Skeletal muscle satellite cell (primary cell): ENCODE measurements around the gene TOP2B.

Experiments used
- H3K27me3 ChIP-seq: 2 replicates; pipeline ENCODE4 v1.7.0; 2013; ENCODE audit warnings: low read length; ENCODE audit not compliant: control insufficient read depth, insufficient read depth
- H3K36me3 ChIP-seq: 2 replicates; pipeline ENCODE4 v1.7.0; 2013; ENCODE audit warnings: mild to moderate bottlenecking, control low read depth, low read length; ENCODE audit not compliant: insufficient read depth
- H3K4me1 ChIP-seq: 2 replicates; pipeline ENCODE4 v1.7.0; 2013; ENCODE audit warnings: low read length; ENCODE audit not compliant: control insufficient read depth, insufficient read depth
- H3K4me2 ChIP-seq: 2 replicates; pipeline ENCODE4 v1.7.0; 2013; ENCODE audit warnings: mild to moderate bottlenecking, low read length
- H3K4me3 ChIP-seq: 2 replicates; pipeline ENCODE4 v1.7.0; 2013; ENCODE audit warnings: low read length
- H3K9ac ChIP-seq: 2 replicates; pipeline ENCODE4 v1.7.0; 2013; ENCODE audit warnings: mild to moderate bottlenecking, low read depth, low read length, moderate library complexity
- H3K9me3 ChIP-seq: replicated peaks from 2 replicates; pipeline ENCODE4 v1.7.0; 2013; ENCODE audit warnings: mild to moderate bottlenecking, control low read depth, low read length

TOP2B gene

GRCh38 chr3:25665315-25666280, 891 bp upstream of the TOP2B start:
- Histone ChIP-seq H3K9ac (peak overlapping the region; percentile 95), H3K27me3 (no peaks in the 10 kb centered on the region), H3K36me3 (no peaks in the 10 kb centered on the region), H3K4me2 (peak overlapping the region; percentile 84), H3K4me1 (peaks cover 24% of the 10 kb centered on the region), H3K9me3 (no peaks in the 10 kb centered on the region), H3K4me3 (peak overlapping the region; percentile 76)

- no peaks in the 10 kb centered on the region for H3K9me3 ChIP-seq
- peaks cover 24% of the 10 kb centered on the region for H3K4me1 ChIP-seq
- no peaks in the 10 kb centered on the region for H3K36me3 ChIP-seq
- H3K9ac ChIP-seq = peak overlapping the region; percentile 95
- peak overlapping the region; percentile 76 for H3K4me3 ChIP-seq
- no peaks in the 10 kb centered on the region for H3K27me3 ChIP-seq
- H3K4me2 ChIP-seq = peak overlapping the region; percentile 87
Observed at GRCh38 chr3:25663869-25664811, 567 bp downstream of the TOP2B start.

GRCh38 chr3:25663347-25663868, 1.3 kb downstream of the TOP2B start:
- Histone ChIP-seq H3K4me2 (peak overlapping the region; percentile 87), H3K4me1 (peaks cover 24% of the 10 kb centered on the region), H3K27me3 (no peaks in the 10 kb centered on the region), H3K4me3 (peak overlapping the region; percentile 76), H3K36me3 (no peaks in the 10 kb centered on the region), H3K9ac (peak overlapping the region; percentile 95), H3K9me3 (no peaks in the 10 kb centered on the region)

- Histone ChIP-seq H3K4me2 (peak overlapping the region; percentile 87), H3K4me1 (peaks cover 24% of the 10 kb centered on the region), H3K9ac (peak overlapping the region; percentile 95), H3K9me3 (no peaks in the 10 kb centered on the region), H3K36me3 (no peaks in the 10 kb centered on the region), H3K4me3 (peak overlapping the region; percentile 76), H3K27me3 (no peaks in the 10 kb centered on the region)
Observed at GRCh38 chr3:25662736-25663320, 1.9 kb downstream of the TOP2B start.

GRCh38 chr3:25661694-25662437, 2.8 kb downstream of the TOP2B start:
- Histone ChIP-seq H3K9ac (peak overlapping the region; percentile 95), H3K4me1 (peaks cover 24% of the 10 kb centered on the region)

GRCh38 chr3:25658836-25659235, 5.9 kb downstream of the TOP2B start:
- Histone ChIP-seq H3K9ac (no peak overlapping the region), H3K27me3 (no peaks in the 10 kb centered on the region), H3K4me1 (peaks cover 16% of the 10 kb centered on the region), H3K9me3 (no peaks in the 10 kb centered on the region), H3K4me3 (no peak overlapping the region), H3K4me2 (no peak overlapping the region), H3K36me3 (no peaks in the 10 kb centered on the region)

More at GRCh38 chr3:25661694-25662437, 2.8 kb downstream of the TOP2B start:
- peak overlapping the region; percentile 87 for H3K4me2 ChIP-seq
- peak overlapping the region; percentile 76 for H3K4me3 ChIP-seq
- no peaks in the 10 kb centered on the region for H3K27me3 ChIP-seq
- no peaks in the 10 kb centered on the region for H3K9me3 ChIP-seq
- H3K36me3 ChIP-seq = no peaks in the 10 kb centered on the region

GRCh38 chr3:25657293-25657692, 7.4 kb downstream of the TOP2B start:
- H3K9ac ChIP-seq = no peak overlapping the region
- H3K9me3 ChIP-seq = no peaks in the 10 kb centered on the region
- no peaks in the 10 kb centered on the region for H3K36me3 ChIP-seq
- no peaks in the 10 kb centered on the region for H3K27me3 ChIP-seq
- no peak overlapping the region for H3K4me3 ChIP-seq
- no peak overlapping the region for H3K4me2 ChIP-seq
- peaks cover 16% of the 10 kb centered on the region for H3K4me1 ChIP-seq

- Histone ChIP-seq H3K36me3 (no peaks in the 10 kb centered on the region), H3K4me2 (no peak overlapping the region), H3K27me3 (no peaks in the 10 kb centered on the region), H3K9me3 (no peaks in the 10 kb centered on the region), H3K9ac (no peak overlapping the region), H3K4me1 (peaks cover 5% of the 10 kb centered on the region), H3K4me3 (no peak overlapping the region)
Observed at GRCh38 chr3:25655659-25656058, 9.0 kb downstream of the TOP2B start.

GRCh38 chr3:25654576-25654975, 10.1 kb downstream of the TOP2B start:
- Histone ChIP-seq H3K4me3 (no peak overlapping the region), H3K36me3 (no peaks in the 10 kb centered on the region), H3K4me1 (peaks cover 5% of the 10 kb centered on the region), H3K4me2 (no peak overlapping the region), H3K27me3 (no peaks in the 10 kb centered on the region), H3K9me3 (no peaks in the 10 kb centered on the region), H3K9ac (no peak overlapping the region)

- no peak overlapping the region for H3K9ac ChIP-seq
Observed at GRCh38 chr3:25653322-25653721, 11.4 kb downstream of the TOP2B start.

More at GRCh38 chr3:25653322-25653721, 11.4 kb downstream of the TOP2B start:
- Histone ChIP-seq H3K4me2 (peak overlapping the region; percentile 38), H3K4me1 (peaks cover 5% of the 10 kb centered on the region), H3K27me3 (no peaks in the 10 kb centered on the region), H3K9me3 (no peaks in the 10 kb centered on the region), H3K4me3 (no peak overlapping the region), H3K36me3 (no peaks in the 10 kb centered on the region)
